ENCODE data around the gene GRM7.

DNA sequence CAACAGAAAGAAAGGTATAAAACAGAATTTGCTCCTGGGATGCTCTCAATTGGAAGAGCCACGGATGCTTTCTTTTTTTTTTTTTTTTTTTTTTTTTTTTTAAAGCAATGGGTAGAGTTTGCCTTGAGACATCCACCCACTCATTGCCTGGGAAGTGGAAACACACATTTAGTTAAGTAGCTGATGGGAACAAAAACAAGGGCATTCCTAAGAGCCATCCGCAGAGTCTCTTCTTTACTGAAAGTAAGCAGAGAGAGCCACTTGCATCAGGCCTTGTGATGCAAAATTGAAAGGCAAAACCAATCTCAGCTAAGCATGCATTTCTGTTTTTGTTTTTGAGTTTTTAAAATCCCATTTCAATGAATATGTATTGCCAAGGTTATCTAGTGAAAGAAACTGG is 852.8 kb downstream of the GRM7 start:
- TF ChIP-seq, protein P1, sequence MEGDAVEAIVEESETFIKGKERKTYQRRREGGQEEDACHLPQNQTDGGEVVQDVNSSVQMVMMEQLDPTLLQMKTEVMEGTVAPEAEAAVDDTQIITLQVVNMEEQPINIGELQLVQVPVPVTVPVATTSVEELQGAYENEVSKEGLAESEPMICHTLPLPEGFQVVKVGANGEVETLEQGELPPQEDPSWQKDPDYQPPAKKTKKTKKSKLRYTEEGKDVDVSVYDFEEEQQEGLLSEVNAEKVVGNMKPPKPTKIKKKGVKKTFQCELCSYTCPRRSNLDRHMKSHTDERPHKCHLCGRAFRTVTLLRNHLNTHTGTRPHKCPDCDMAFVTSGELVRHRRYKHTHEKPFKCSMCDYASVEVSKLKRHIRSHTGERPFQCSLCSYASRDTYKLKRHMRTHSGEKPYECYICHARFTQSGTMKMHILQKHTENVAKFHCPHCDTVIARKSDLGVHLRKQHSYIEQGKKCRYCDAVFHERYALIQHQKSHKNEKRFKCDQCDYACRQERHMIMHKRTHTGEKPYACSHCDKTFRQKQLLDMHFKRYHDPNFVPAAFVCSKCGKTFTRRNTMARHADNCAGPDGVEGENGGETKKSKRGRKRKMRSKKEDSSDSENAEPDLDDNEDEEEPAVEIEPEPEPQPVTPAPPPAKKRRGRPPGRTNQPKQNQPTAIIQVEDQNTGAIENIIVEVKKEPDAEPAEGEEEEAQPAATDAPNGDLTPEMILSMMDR (IDR thresholded peaks at IDR 0.05; ENCODE audit: low read length) = no peak
- no peak for TF ChIP-seq EZH2 (optimal IDR thresholded peaks at IDR 0.05; ENCODE audit: low read depth, low read length)
